ENCODE measurements around the gene ZRANB1.

The ZRANB1 gene

GRCh38 chr10:124961248-124961570 is 19.3 kb downstream of the ZRANB1 start:
- TF ChIP-seq CTCF (conservative IDR thresholded peaks at IDR 0.05; ENCODE audit: low read depth, low read length) = no peak
- H3K4me3 ChIP-seq (ENCODE audit: low read depth, low read length) = no peak overlapping the region
- peak; percentile 14 for DNase-seq (ENCODE audit: low read depth)

- peak; percentile 78 for DNase-seq (ENCODE audit: low read depth)
- no peak for TF ChIP-seq CTCF (conservative IDR thresholded peaks at IDR 0.05; ENCODE audit: low read depth, low read length)
- H3K4me3 ChIP-seq (ENCODE audit: low read depth, low read length) = no peak overlapping the region
These were observed 20.5 kb downstream of the ZRANB1 start for GRCh38 chr10:124962421-124962820.

GRCh38 chr10:124963866-124964720 is 22.2 kb downstream of the ZRANB1 start:
- no peak for DNase-seq (ENCODE audit: low read depth)
- H3K4me3 ChIP-seq (ENCODE audit: low read depth, low read length) = no peak overlapping the region
- no peak for TF ChIP-seq CTCF (conservative IDR thresholded peaks at IDR 0.05; ENCODE audit: low read depth, low read length)

- no peak for TF ChIP-seq CTCF (conservative IDR thresholded peaks at IDR 0.05; ENCODE audit: low read depth, low read length)
- H3K4me3 ChIP-seq (ENCODE audit: low read depth, low read length) = no peak overlapping the region
- DNase-seq (ENCODE audit: low read depth) = peak; percentile 46
These were observed 24.1 kb downstream of the ZRANB1 start for GRCh38 chr10:124966008-124966407.

GRCh38 chr10:124967255-124967654 is 25.3 kb downstream of the ZRANB1 start:
- no peak overlapping the region for H3K4me3 ChIP-seq (ENCODE audit: low read depth, low read length)
- no peak for TF ChIP-seq CTCF (conservative IDR thresholded peaks at IDR 0.05; ENCODE audit: low read depth, low read length)
- DNase-seq (ENCODE audit: low read depth) = no peak

GRCh38 chr10:124971276-124971675 is 29.4 kb downstream of the ZRANB1 start:
- no peak overlapping the region for H3K4me3 ChIP-seq (ENCODE audit: low read depth, low read length)
- DNase-seq (ENCODE audit: low read depth) = no peak
- TF ChIP-seq CTCF (conservative IDR thresholded peaks at IDR 0.05; ENCODE audit: low read depth, low read length) = no peak

GRCh38 chr10:124972637-124973036 is 30.7 kb downstream of the ZRANB1 start:
- no peak overlapping the region for H3K4me3 ChIP-seq (ENCODE audit: low read depth, low read length)
- TF ChIP-seq CTCF (conservative IDR thresholded peaks at IDR 0.05; ENCODE audit: low read depth, low read length) = no peak
- DNase-seq (ENCODE audit: low read depth) = no peak
